ENCODE measurements around the gene NDUFV2.
"Not testable (repeated sequence)": the region's sequence is repeated elsewhere in the genome, so short reads cannot be mapped to it uniquely, and the experiment has no call there.

The NDUFV2 gene

DNA sequence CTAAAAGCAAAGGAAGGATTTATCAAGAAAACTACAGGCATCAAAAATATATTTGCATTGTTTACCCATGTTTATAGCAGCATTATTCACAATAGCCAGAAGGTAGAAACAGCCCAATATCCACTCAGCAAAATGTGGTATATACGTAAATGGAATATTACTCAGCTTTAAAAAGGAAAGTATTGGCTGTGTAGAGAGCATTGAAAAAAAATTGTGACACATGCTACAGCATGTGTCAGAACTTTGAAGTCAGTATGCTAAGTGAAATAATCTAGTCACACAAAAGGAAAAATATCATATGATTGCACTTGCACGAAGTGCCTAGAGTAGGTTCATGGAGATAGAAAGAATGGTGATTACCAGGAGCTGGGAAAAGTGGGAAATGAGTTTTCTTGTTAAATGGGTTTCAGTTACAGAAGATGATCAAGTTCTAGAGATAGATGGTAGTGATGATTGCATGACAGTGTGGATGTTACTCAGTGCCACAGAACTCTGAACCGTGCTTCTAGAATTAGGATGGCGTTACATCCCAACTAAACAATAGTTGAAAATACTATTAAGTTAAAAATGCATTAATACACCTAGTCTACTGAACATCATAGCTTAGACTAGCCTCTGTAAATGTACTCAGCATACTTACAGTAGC, 54.2 kb downstream of the NDUFV2 start:
- no peak for DNase-seq (ENCODE audit: low read depth)

- DNase-seq (ENCODE audit: low read depth): no peak
These were observed 55.3 kb downstream of the NDUFV2 start for GRCh38 chr18:9157806-9158205.

- DNase-seq (ENCODE audit: low read depth): no peak
These were observed 57.5 kb downstream of the NDUFV2 start for GRCh38 chr18:9160014-9160413.

- DNase-seq (ENCODE audit: low read depth): not testable (repeated sequence)
These were observed 60.2 kb downstream of the NDUFV2 start for GRCh38 chr18:9162663-9163062.

DNA sequence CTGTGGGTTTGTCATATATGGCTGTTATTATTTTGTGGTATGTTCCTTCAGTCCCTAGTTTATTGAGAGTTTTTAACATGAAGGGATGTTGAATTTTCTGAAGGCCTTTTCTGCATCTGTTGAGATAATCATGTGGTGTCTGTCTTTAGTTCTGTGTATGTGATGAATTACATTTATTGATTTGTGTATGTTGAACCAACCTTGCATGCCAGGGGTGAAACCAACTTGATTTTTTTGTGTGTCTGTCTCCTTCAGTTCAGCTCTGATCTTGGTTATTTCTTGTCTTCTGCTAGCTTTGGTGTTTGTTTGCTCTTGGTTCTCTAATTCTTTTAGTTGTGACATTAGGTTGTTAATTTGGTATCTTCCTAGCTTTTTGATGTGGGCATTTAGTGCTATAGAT, 61.6 kb downstream of the NDUFV2 start:
- DNase-seq (ENCODE audit: low read depth): not testable (repeated sequence)

GRCh38 chr18:9165883-9166282, 63.4 kb downstream of the NDUFV2 start:
- DNase-seq (ENCODE audit: low read depth): not testable (repeated sequence)

GRCh38 chr18:9169515-9169914, 67.0 kb downstream of the NDUFV2 start:
- not testable (repeated sequence) for DNase-seq (ENCODE audit: low read depth)

- DNase-seq (ENCODE audit: low read depth): not testable (repeated sequence)
These were observed 69.4 kb downstream of the NDUFV2 start for GRCh38 chr18:9171919-9172318.

DNA sequence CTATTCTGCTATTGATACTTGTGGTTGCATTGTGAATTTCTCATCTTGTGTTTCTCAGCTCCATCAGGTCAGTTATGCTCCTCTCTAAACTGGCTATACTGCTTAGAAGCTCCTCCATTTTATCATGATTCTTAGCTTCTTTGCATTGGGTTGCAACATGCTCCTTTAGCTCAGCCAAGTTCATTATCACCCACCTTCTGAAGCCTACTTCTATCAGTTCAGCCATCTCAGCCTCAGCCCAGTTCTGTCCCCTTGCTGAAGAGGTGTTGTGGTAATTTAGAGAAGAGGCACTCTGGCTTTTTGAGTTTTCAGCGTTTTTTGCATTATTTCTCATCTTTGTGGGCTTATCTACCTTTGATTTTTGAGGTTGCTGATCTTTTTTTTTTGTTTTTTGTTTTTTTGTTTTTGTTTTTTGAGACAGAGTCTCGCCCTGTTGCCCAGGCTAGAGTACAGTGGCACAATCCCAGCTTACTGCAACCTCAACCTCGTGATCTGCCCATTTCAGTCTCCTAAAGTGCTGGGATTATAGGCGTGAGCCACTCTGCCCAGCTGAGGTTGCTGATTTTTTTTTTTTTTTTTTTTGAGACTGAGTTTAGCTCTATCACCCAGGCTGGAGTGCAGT, 70.1 kb downstream of the NDUFV2 start:
- DNase-seq (ENCODE audit: low read depth): no peak

DNA sequence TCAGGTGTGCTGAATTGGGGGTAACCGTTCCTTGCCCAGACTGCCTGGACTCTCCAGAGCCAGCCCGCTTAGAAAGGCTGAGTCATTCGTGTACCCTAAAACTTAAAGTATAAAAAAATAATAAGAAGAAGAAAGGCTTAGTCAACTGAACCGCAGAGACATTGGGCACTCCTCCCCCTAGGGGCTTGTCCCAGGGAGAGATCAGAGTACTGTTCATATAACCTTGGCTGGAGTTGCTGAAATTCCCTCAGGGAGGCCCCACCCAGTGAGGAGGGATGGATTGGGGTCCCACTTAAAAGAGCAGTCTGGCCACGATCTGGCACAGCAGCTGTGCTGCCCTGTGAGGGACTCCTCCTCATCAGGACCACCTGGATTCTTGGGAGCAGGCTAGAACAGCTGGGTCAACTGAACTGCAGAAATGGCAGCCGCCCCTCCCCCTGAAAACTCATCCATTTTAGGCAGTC, 71.3 kb downstream of the NDUFV2 start:
- no peak for DNase-seq (ENCODE audit: low read depth)

DNA sequence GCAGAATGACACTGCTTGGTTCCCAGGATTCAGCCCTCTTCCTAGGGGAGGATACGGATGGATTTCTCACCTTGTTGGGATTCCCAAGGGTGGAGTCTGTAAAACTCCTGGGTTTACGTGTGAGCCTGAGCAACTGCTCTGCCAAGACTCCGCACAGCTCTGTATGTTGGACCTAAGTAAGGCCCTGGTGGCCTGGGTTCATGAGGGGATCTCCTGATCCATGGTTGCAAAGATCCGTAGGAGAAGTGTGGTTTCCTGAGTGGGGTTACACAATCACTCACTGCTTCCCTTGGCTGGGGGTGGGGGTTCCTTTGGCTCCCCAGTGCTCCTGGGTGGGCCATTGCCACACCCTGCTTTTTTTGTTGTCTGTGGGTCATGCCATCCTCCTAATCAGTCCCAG, 71.8 kb downstream of the NDUFV2 start:
- DNase-seq (ENCODE audit: low read depth): no peak

DNA sequence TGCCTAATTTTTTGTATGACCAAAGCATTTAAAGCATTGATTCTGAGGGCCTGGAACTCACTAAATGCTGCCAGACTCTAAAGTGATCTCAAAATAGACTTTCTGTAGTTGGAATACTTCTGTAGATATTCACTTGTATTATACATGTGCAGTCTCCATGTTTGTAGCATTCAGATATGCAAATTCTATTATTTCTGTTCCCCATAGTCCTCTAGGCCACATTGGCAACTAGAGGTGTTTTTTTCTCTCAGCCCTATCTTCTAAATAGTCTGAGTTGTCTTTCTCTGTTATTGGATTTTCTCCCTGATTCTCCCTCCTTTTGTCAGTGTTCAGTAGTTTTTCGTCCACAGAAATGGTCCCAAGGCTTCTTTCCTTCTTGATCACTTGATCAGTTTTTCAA, 72.6 kb downstream of the NDUFV2 start:
- no peak for DNase-seq (ENCODE audit: low read depth)

GRCh38 chr18:9177031-9177430, 74.5 kb downstream of the NDUFV2 start:
- DNase-seq (ENCODE audit: low read depth): no peak

DNA sequence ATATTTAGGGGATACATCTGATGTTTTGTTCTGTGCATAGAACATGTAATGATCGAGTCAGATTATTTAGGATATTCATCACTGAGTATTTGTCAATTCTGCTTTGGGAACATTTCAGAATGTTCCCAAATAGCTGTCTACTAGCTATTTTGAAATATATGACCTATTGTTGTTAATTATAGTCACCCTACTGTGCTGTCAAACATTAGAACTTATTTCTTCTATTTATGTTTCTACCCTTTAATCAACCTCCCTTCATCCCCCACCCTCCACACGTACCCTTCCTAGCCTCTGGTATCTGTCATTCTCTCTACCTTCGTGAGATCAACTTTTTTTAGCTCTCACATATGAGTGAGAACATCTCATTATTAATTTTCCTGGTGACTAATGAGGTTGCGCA, 75.0 kb downstream of the NDUFV2 start:
- DNase-seq (ENCODE audit: low read depth): no peak

DNA sequence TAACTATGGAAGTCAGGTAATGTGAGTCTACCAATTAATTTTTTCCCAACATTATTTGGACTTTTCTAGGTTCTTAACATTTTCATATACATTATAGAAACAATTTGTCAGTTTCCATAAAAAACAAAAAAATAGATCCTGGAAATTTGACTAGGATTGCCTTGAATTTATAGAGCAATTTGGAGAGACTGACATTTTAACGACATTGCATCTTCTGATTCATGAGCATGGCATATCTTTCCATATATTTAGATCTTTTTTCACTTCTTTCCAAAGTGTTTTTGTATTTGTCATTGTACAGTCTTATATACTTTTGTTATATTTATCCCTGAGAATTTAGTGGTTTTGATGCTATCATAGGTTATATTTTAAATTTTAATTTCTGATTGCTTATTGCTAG, 76.1 kb downstream of the NDUFV2 start:
- DNase-seq (ENCODE audit: low read depth): no peak

GRCh38 chr18:9181275-9181674, 78.8 kb downstream of the NDUFV2 start:
- no peak for DNase-seq (ENCODE audit: low read depth)

DNA sequence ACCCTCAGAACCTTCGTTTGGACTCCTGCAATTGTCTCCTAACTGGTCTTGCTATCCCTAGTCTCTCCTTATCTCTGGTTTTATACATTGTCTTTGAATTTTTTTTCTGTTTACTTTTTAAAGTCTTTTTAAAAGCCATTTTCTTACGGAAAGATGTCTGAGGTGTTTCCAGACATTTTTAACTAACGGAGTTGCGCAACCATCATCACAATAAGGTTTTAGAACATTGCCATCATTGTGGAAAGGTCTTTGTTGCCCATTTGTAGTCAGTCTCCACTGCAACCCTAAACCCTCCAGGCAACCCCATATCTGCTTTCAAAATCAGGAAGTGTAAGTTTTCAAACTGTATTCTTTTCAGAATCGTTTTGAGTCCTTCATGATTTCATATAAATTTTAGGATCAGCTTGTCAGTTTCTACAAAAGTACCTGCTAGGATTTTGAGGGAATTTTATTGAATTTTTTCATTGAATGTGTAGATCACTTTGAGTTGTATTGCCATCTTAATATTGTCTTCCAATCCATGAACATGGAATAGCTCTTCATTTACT, 80.4 kb downstream of the NDUFV2 start:
- DNase-seq (ENCODE audit: low read depth): no peak

Data from CMK (cell line).